Epithelial cell of proximal tubule (primary cell): Measurements from ENCODE around the gene PRRX2. TPM values are rescaled to one million over a fixed set of nuclear protein-coding genes. Genes with fewer than 3 reads are reported as not detected.
"Not testable (repeated sequence)": the region's sequence is repeated elsewhere in the genome, so short reads cannot be mapped to it uniquely, and the experiment has no call there.

Source experiments
- DNase-seq: peaks from one replicate; pipeline ENCODE4 v3.0.0-alpha.2; 2011; ENCODE audit warnings: low read depth
- H3K4me3 ChIP-seq: 2 replicates; pipeline ENCODE4 v1.5.1; 2011; ENCODE audit warnings: low read depth, mild to moderate bottlenecking, low read length
- CTCF ChIP-seq: conservative IDR thresholded peaks from 2 replicates; pipeline ENCODE4 v1.5.1; 2012; ENCODE audit warnings: low read depth, mild to moderate bottlenecking, low read length
- total RNA-seq: library from RNA; depleted of rRNA; stranded (reverse); fragments of >200 nt; gene quantifications from 2 replicates; pipeline ENCODE4 v1.2.3, GENCODE V29; 2015

The PRRX2 gene
- total RNA-seq, 1 donor from 2014 or later = 0.17 TPM

- no peak for DNase-seq
- H3K4me3 ChIP-seq = no peak overlapping the region
- TF ChIP-seq CTCF = no peak
Observed at GRCh38 chr9:129630967-129631673, 34.3 kb upstream of the PRRX2 start.

- TF ChIP-seq CTCF = no peak
- no peak for DNase-seq
- no peak overlapping the region for H3K4me3 ChIP-seq
Observed at GRCh38 chr9:129631674-129632129, 33.7 kb upstream of the PRRX2 start.

GRCh38 chr9:129632460-129632859 is 33.0 kb upstream of the PRRX2 start:
- no peak overlapping the region for H3K4me3 ChIP-seq
- TF ChIP-seq CTCF = no peak
- no peak for DNase-seq

GRCh38 chr9:129633207-129633606 is 32.2 kb upstream of the PRRX2 start:
- no peak overlapping the region for H3K4me3 ChIP-seq
- no peak for TF ChIP-seq CTCF
- DNase-seq = no peak

- no peak for TF ChIP-seq CTCF
Observed at GRCh38 chr9:129633848-129634247, 31.6 kb upstream of the PRRX2 start.

GRCh38 chr9:129635099-129636065 is 30.1 kb upstream of the PRRX2 start:
- H3K4me3 ChIP-seq = no peak overlapping the region
- no peak for TF ChIP-seq CTCF
- no peak for DNase-seq

More at GRCh38 chr9:129633848-129634247, 31.6 kb upstream of the PRRX2 start:
- no peak overlapping the region for H3K4me3 ChIP-seq
- no peak for DNase-seq

- H3K4me3 ChIP-seq, DNase-seq: not testable (repeated sequence)
Observed at GRCh38 chr9:129636343-129636742, 29.1 kb upstream of the PRRX2 start.
